NB4 (cell line): ENCODE results near the gene GPC5.

Experiments
- POLR2A ChIP-seq: IDR thresholded peaks from 2 replicates; pipeline ENCODE4 v1.6.1; 2011; ENCODE audit warnings: mild to moderate bottlenecking; ENCODE audit not compliant: insufficient read length; ENCODE audit errors: extremely low read depth
- TF ChIP-seq, protein P1 (sequence below): IDR thresholded peaks from one replicate; pipeline ENCODE4 v1.5.1; 2012; ENCODE audit warnings: low read depth, low read length

DNA sequence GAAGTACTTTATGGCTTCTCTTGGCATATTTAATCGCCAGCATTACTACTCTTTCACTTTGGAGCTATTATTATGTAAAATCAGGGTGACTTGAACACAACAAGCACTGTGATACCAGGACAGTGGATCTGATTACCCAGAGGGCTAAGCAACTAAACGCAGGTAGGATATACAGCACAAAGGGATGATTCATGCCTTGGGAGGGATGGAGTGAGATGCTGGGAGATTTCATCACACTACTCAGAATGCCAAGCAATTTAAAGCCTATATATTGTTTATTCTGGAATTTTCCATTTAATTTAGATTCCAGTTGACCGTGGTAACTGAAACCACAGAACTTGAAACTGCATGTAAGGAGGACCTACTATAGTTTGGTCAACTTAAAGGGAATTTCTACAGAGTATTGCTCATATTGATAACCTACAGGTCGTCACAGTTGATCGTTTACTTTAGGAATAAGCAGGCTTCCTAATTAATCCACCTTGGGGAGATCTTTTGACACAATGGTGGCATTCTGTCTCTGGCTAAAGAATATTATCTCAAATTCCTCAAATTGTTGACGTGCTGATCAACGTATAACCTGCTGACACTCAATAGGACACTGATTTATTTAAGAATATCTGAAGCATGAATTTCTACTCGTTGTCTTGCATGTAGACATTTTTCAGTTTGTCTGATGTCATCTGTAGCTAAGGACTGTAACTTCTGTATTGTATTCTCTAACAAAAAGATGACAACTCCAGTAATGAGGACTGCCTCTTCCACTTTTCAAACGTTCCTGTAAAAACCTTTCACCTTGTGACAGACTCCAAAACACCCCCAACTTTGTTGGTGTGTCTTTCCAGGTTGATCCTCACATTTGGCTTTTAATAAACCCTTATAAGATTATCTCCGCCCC is 254.2 kb downstream of the GPC5 start:
- TF ChIP-seq, protein P1, sequence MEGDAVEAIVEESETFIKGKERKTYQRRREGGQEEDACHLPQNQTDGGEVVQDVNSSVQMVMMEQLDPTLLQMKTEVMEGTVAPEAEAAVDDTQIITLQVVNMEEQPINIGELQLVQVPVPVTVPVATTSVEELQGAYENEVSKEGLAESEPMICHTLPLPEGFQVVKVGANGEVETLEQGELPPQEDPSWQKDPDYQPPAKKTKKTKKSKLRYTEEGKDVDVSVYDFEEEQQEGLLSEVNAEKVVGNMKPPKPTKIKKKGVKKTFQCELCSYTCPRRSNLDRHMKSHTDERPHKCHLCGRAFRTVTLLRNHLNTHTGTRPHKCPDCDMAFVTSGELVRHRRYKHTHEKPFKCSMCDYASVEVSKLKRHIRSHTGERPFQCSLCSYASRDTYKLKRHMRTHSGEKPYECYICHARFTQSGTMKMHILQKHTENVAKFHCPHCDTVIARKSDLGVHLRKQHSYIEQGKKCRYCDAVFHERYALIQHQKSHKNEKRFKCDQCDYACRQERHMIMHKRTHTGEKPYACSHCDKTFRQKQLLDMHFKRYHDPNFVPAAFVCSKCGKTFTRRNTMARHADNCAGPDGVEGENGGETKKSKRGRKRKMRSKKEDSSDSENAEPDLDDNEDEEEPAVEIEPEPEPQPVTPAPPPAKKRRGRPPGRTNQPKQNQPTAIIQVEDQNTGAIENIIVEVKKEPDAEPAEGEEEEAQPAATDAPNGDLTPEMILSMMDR, result no peak
- TF ChIP-seq POLR2A, result no peak
